Measurements from ENCODE around the gene GNG14.

- TF ChIP-seq POLR2AphosphoS5 (IDR thresholded peaks at IDR 0.05; ENCODE audit: low read depth) (no peak), REST (IDR thresholded peaks at IDR 0.05; ENCODE audit: insufficient replicate concordance, low read depth) (no peak), CTCF (IDR thresholded peaks at IDR 0.05; ENCODE audit: insufficient read depth, low read length) (no peak), SPI1 (IDR thresholded peaks at IDR 0.05; ENCODE audit: borderline replicate concordance, low read depth) (no peak)
Measured at GRCh38 chr19:12695096-12695495, 7.3 kb downstream of the GNG14 start.

Measured in HL-60 (cell line).